HG02970 (cell line): ENCODE measurements around the gene HYI.

Experiments
- ATAC-seq: cut with Tn5 transposase; IDR thresholded peaks from one replicate; pipeline ENCODE4 v1.9.1; 2021; ENCODE audit warnings: mild to moderate bottlenecking, moderate library complexity, moderate number of reproducible peaks; ENCODE audit not compliant: unreplicated experiment, low FRiP score

The HYI gene

GRCh38 chr1:43405219-43405875, 48.4 kb downstream of the HYI start:
- no peak for ATAC-seq

GRCh38 chr1:43404353-43404752, 49.4 kb downstream of the HYI start:
- no peak for ATAC-seq

- ATAC-seq: no peak
Measured at GRCh38 chr1:43402089-43402865, 51.5 kb downstream of the HYI start.
